22Rv1 (cell line): ENCODE data around the gene C4A.
"Not testable (repeated sequence)": the region's sequence is repeated elsewhere in the genome, so short reads cannot be mapped to it uniquely, and the experiment has no call there.

Source experiments
- ZFX ChIP-seq: fragments of 450-650 bp; IDR thresholded peaks from 2 replicates; pipeline ENCODE4 v1.6.1; 2017; ENCODE audit warnings: antibody characterized with exemption, borderline replicate concordance
- TF ChIP-seq, protein P1 (sequence below): fragments of 450-650 bp; IDR thresholded peaks from 2 replicates; pipeline ENCODE4 v1.5.1; 2017; ENCODE audit warnings: mild to moderate bottlenecking

DNA sequence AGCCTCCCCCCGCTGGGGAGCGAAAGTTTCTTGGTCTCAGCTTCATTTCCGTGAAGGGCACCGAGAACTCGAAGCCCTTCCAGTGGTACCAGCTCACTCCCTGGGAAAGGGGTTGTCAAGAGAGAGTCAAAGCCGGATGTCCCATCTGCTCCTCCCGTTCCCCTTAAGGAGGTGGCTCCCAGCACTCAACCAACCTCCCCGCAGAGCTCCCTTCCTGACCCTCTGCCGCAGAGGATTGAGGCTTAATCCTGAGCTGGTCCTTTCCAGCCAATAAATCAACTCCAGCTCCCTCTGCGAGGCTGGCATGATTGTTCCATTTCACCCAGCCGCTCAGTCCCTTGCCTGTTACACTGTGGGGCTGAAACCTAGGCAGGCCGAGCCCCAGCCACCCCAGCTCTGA, 26.8 kb downstream of the C4A start:
- TF ChIP-seq, protein P1, sequence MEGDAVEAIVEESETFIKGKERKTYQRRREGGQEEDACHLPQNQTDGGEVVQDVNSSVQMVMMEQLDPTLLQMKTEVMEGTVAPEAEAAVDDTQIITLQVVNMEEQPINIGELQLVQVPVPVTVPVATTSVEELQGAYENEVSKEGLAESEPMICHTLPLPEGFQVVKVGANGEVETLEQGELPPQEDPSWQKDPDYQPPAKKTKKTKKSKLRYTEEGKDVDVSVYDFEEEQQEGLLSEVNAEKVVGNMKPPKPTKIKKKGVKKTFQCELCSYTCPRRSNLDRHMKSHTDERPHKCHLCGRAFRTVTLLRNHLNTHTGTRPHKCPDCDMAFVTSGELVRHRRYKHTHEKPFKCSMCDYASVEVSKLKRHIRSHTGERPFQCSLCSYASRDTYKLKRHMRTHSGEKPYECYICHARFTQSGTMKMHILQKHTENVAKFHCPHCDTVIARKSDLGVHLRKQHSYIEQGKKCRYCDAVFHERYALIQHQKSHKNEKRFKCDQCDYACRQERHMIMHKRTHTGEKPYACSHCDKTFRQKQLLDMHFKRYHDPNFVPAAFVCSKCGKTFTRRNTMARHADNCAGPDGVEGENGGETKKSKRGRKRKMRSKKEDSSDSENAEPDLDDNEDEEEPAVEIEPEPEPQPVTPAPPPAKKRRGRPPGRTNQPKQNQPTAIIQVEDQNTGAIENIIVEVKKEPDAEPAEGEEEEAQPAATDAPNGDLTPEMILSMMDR = not testable (repeated sequence)
- TF ChIP-seq ZFX = not testable (repeated sequence)
